Brain microvascular endothelial cell (primary cell): ENCODE results near the gene PFN3.
A peak's percentile ranks its signal among the peaks of the same experiment; 100 is the strongest.

ENCODE experiments used
- DNase-seq: peaks from one replicate; pipeline ENCODE4 v3.0.0-alpha.2; 2020
- H3K27ac ChIP-seq: fragments of 250-450 bp; sonication (Bioruptor Pico); 2 replicates; pipeline ENCODE4 v1.5.1; 2020; ENCODE audit warnings: mild to moderate bottlenecking, moderate library complexity
- H3K27me3 ChIP-seq: fragments of 250-450 bp; sonication (Bioruptor Pico); replicated peaks from 2 replicates; pipeline ENCODE4 v1.5.1; 2020; ENCODE audit warnings: mild to moderate bottlenecking
- H3K36me3 ChIP-seq: fragments of 250-450 bp; sonication (Bioruptor Pico); replicated peaks from 2 replicates; pipeline ENCODE4 v1.5.1; 2020; ENCODE audit warnings: mild to moderate bottlenecking
- H3K4me3 ChIP-seq: 2 replicates; pipeline ENCODE4 v1.5.1; 2011; ENCODE audit warnings: low read depth, mild to moderate bottlenecking, control low read depth, low read length, moderate library complexity
- CTCF ChIP-seq: IDR thresholded peaks from 2 replicates; pipeline ENCODE4 v1.5.1; 2011; ENCODE audit warnings: low read depth, mild to moderate bottlenecking, moderate library complexity, low read length, control low read depth, inconsistent platforms; ENCODE audit errors: missing control alignments
- in situ Hi-C: cut with HindIII; loops from 2 replicates; pipeline ENCODE4 v1.10.0; 2017; ENCODE audit warnings: low sequenced_read_pairs, low pct_ligation_motif_present

PFN3 gene

GRCh38 chr5:177372034-177372896 lies 28.2 kb downstream of the PFN3 start:
- H3K27me3 ChIP-seq = no peaks in the 10 kb centered on the region
- no peak overlapping the region for H3K4me3 ChIP-seq
- in situ Hi-C loops = no loop called here
- TF ChIP-seq CTCF = no peak
- H3K36me3 ChIP-seq = no peaks in the 10 kb centered on the region
- no peak for DNase-seq
- H3K27ac ChIP-seq = no peak overlapping the region

DNA sequence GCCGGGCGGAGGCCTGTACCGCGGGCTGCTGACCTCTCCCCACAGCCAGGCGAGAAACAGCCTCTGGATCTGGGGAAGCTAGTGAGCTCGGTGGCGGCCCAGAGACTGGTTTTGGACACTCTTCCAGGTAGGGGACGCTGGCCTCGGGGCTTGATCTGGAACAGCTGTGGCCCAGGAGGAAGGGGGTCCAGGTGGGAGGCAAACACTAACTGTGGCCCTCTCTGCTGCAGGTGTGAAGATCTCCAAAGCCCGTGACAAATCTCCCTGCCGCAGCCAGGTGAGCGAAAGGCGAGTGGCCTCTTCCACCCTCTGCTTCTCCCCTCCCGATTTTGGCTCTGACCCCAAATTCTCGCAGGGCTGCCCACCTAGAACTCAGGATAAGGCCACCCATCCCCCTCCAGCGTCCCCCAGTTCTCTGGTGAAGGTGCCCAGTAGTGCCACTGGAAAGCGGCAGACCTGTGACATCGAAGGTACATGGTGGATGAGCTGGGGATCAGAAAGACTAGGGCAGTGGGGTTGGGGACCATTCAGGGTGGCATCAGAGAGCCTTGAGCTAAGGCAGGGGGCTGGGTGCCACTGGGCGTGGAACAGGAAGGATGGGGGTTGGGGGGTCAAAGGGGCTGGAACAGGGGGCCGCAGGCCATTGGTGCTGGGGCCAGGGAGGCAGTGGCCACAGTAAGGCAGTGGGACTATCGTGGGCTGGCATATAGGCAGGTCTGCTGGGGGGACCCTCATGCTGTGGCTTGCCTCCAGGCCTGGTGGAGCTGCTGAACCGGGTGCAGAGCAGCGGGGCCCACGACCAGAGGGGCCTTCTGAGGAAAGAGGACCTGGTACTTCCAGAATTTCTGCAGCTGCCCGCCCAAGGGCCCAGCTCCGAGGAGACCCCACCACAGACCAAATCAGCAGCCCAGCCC lies 29.1 kb downstream of the PFN3 start:
- no peak for DNase-seq
- Histone ChIP-seq H3K27me3 (no peaks in the 10 kb centered on the region), H3K36me3 (no peaks in the 10 kb centered on the region), H3K4me3 (peak overlapping the region; percentile 49), H3K27ac (no peak overlapping the region)
- no peak for TF ChIP-seq CTCF
- in situ Hi-C loops = no loop called here

GRCh38 chr5:177370488-177371119 lies 29.9 kb downstream of the PFN3 start:
- no peaks in the 10 kb centered on the region for H3K27me3 ChIP-seq
- no peak overlapping the region for H3K27ac ChIP-seq
- peak; percentile 77 for TF ChIP-seq CTCF
- no peaks in the 10 kb centered on the region for H3K36me3 ChIP-seq
- in situ Hi-C loops = no loop called here
- peak; percentile 87 for DNase-seq
- peak overlapping the region; percentile 49 for H3K4me3 ChIP-seq

DNA sequence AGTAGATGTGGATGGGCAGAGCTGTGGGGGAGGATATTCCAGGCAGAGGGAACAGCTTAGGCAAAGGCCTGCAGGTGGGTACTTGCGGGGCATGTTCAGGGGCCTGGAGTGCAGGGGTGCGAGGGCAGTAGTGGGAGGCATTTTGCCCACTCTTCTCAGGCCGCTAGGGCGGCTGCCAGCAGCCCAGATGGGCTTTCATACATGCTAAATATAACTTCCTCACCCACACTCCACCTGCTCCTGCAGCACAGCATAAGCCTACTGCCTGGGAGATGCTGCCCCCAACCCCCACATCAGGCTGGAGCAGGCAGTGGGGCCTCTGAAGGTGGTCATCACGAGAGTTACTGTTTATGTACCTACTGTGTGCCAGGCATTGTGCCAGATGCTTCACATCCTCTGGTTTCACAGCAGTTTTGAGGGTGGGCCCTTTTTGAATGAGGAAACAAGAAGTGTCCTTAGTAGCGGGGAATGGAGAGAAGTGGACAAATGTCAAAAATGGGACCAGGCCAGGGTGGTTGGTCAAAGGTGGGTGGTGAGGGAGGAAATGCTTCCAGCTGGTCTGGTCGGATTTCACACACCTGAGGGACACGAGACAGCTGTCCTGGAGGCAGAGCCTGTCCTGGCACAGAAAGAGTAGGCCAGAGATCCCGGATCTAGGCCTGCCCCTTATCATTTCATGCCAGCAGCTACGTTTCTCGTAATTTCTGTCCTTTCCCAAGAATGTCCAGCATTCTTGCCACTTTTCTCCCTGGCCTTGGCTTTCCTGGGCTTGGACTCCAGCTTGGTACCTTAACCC lies 30.6 kb downstream of the PFN3 start:
- Histone ChIP-seq H3K27ac (no peak overlapping the region), H3K4me3 (no peak overlapping the region), H3K27me3 (no peaks in the 10 kb centered on the region), H3K36me3 (no peaks in the 10 kb centered on the region)
- DNase-seq = no peak
- in situ Hi-C loops = no loop called here
- TF ChIP-seq CTCF = no peak

GRCh38 chr5:177368869-177369644 lies 31.4 kb downstream of the PFN3 start:
- H3K36me3 ChIP-seq = no peaks in the 10 kb centered on the region
- no peaks in the 10 kb centered on the region for H3K27me3 ChIP-seq
- peak; percentile 76 for TF ChIP-seq CTCF
- DNase-seq = no peak
- no peak overlapping the region for H3K27ac ChIP-seq
- no peak overlapping the region for H3K4me3 ChIP-seq
- in situ Hi-C loops = no loop called here
